GM13976 (cell line): ENCODE results near the gene SLC25A45.

Source experiments
- DNase-seq: peaks from one replicate; pipeline ENCODE4 v3.0.0; 2012; ENCODE audit warnings: low spot score
- in situ Hi-C: fragments of 300-500 bp; cut with MboI; formaldehyde crosslinking; loops from one replicate; pipeline ENCODE4 v1.12.0; 2022; ENCODE audit warnings: low sequenced_read_pairs, mixed read lengths, inconsistent platforms; ENCODE audit not compliant: unreplicated experiment
- TF ChIP-seq, protein P1 (sequence below): IDR thresholded peaks from 2 replicates; pipeline ENCODE4 v1.5.1; 2012; ENCODE audit warnings: borderline replicate concordance, mild to moderate bottlenecking; ENCODE audit not compliant: insufficient read depth; ENCODE audit errors: extremely low read depth, missing control alignments, control extremely low read depth

SLC25A45 gene

DNA sequence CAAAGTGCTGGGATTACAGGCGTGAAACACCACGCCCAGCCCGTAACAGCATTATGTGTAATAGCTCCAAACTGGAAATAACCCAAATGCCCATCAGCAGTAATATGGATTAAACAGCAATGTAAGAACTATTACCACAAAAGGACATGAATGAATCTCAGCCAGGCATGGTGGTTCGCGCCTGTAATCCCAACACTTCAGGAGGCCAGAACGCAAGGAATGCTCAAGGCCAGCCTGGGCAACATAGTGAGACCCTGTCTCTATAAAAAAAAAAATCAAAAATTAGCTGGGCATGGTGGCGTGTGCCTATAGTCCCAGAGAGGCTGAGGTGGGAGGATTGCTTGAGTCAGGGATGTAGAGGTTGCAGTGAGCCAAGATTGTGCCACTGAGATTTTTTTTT lies 51.9 kb downstream of the SLC25A45 start:
- TF ChIP-seq, protein P1, sequence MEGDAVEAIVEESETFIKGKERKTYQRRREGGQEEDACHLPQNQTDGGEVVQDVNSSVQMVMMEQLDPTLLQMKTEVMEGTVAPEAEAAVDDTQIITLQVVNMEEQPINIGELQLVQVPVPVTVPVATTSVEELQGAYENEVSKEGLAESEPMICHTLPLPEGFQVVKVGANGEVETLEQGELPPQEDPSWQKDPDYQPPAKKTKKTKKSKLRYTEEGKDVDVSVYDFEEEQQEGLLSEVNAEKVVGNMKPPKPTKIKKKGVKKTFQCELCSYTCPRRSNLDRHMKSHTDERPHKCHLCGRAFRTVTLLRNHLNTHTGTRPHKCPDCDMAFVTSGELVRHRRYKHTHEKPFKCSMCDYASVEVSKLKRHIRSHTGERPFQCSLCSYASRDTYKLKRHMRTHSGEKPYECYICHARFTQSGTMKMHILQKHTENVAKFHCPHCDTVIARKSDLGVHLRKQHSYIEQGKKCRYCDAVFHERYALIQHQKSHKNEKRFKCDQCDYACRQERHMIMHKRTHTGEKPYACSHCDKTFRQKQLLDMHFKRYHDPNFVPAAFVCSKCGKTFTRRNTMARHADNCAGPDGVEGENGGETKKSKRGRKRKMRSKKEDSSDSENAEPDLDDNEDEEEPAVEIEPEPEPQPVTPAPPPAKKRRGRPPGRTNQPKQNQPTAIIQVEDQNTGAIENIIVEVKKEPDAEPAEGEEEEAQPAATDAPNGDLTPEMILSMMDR: no peak
- in situ Hi-C loops: no loop called here
- DNase-seq: no peak

GRCh38 chr11:65329944-65330403 lies 52.5 kb downstream of the SLC25A45 start:
- DNase-seq: peak; percentile 72
- in situ Hi-C loops: no loop called here
- TF ChIP-seq, protein P1: peak; percentile 61

DNA sequence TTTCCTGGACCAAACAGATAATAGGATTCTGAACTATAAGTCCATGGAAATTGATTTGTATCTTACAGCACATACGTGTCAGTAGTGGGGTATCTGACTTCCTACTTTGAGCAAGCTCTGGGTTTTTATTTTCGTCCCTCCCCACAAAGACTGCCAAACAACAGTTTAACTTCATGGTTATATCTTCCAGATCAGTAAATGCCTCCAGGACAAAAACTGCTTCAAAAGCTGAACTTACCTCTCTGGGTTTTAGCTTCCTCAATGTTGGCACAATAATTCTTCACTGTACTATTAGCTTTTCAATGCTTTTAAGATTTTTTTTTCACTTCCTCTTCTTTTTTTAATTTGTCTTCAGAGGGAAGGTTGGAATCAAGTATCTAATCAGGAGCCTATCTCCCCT lies 53.0 kb downstream of the SLC25A45 start:
- in situ Hi-C loops: no loop called here
- DNase-seq: no peak
- TF ChIP-seq, protein P1: no peak

GRCh38 chr11:65327021-65327420 lies 55.4 kb downstream of the SLC25A45 start:
- in situ Hi-C loops: no loop called here
- DNase-seq: no peak
- TF ChIP-seq, protein P1: no peak

DNA sequence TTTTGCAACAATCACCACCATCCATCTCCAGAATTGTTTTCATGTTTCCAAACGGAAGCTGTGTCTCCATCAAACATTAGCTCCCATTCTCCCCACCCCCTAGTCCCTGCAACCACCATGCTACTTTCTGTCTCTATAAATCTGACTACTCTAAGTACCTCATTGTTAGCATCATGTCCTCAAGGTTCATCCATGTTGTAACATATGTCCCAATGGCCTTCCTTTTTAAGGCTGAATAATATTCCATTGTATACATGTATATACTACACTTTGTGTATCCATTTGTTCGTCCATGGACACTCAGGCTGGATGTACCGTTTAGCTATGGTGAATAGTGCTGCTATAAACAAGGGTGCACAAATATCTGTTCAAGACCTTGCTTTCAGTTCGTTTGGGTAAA lies 57.0 kb downstream of the SLC25A45 start:
- in situ Hi-C loops: no loop called here
- DNase-seq: no peak
- TF ChIP-seq, protein P1: no peak
